ENCODE data around the gene TNFAIP8L1. TPM values are rescaled to one million over a fixed set of nuclear protein-coding genes. Genes with fewer than 3 reads are reported as not detected.
"Not testable (repeated sequence)": the region's sequence is repeated elsewhere in the genome, so short reads cannot be mapped to it uniquely, and the experiment has no call there.

The TNFAIP8L1 gene
- polyA plus RNA-seq (ENCODE audit: insufficient read length in 10 of 10): 10 to 100 TPM in 6 of 10 donors, 1 to 10 TPM in 4; 8.7 to 13.9 (median 10.8) TPM
- long read RNA-seq, donor 1, partial matches to known transcripts: 0 of 3 reads
- long read RNA-seq, donor 1, other reads (novel, unspliced or antisense): 0 of 3 reads
- long read RNA-seq, donor 2, transcript TNFAIP8L1-201 (2 exons, 3,814 nt): major isoform, 5 of 5 reads
- long read RNA-seq, donor 2, partial matches to known transcripts: 0 of 5 reads
- long read RNA-seq, donor 2, other reads (novel, unspliced or antisense): 0 of 5 reads
- long read RNA-seq, donor 3: 0 reads
- long read RNA-seq, donor 4, partial matches to known transcripts: 0 of 3 reads
- long read RNA-seq, donor 4, other reads (novel, unspliced or antisense): 0 of 3 reads
- long read RNA-seq, donor 5, transcript TNFAIP8L1-201 (2 exons, 3,814 nt): major isoform, 14 of 16 reads
- long read RNA-seq, donor 5, partial matches to known transcripts: 0 of 16 reads
- long read RNA-seq, donor 5, other reads (novel, unspliced or antisense): 0 of 16 reads
- long read RNA-seq, donor 6, transcript TNFAIP8L1-201 (2 exons, 3,814 nt): major isoform, 8 of 138 reads
- long read RNA-seq, donor 6, partial matches to known transcripts: 12 of 138 reads
- long read RNA-seq, donor 6, other reads (novel, unspliced or antisense): 118 of 138 reads
- long read RNA-seq, donor 7, partial matches to known transcripts: 0 of 3 reads
- long read RNA-seq, donor 7, other reads (novel, unspliced or antisense): 0 of 3 reads
- long read RNA-seq, donor 8, transcript TNFAIP8L1-201 (2 exons, 3,814 nt): major isoform, 6 of 78 reads
- long read RNA-seq, donor 8, partial matches to known transcripts: 11 of 78 reads
- long read RNA-seq, donor 8, other reads (novel, unspliced or antisense): 61 of 78 reads
- long read RNA-seq, donor 9: 0 reads

- peak; percentile 94 to 95 (median 95) for DNase-seq
Measured at GRCh38 chr19:4638828-4639530, at the start of gene TNFAIP8L1. TSS of gene TNFAIP8L1 (plus strand) at chr19:4639516. CDS start at chr19:4651870, 12,354 bp downstream.

GRCh38 chr19:4589579-4590410 is 49.5 kb upstream of the TNFAIP8L1 start:
- no peak for DNase-seq

- DNase-seq: no peak
Measured at GRCh38 chr19:4590559-4590958, 48.8 kb upstream of the TNFAIP8L1 start.

- no peak for DNase-seq
Measured at GRCh38 chr19:4591320-4591719, 48.0 kb upstream of the TNFAIP8L1 start.

- DNase-seq: no peak
Measured at GRCh38 chr19:4592445-4592844, 46.9 kb upstream of the TNFAIP8L1 start.

- DNase-seq: no peak
Measured at GRCh38 chr19:4593409-4593851, 45.9 kb upstream of the TNFAIP8L1 start.

GRCh38 chr19:4594201-4594600 is 45.1 kb upstream of the TNFAIP8L1 start:
- DNase-seq: no peak

GRCh38 chr19:4595158-4595557 is 44.2 kb upstream of the TNFAIP8L1 start:
- not testable (repeated sequence) for DNase-seq

- peak in 1 of 3 donors; percentile 54 for DNase-seq
Measured at GRCh38 chr19:4596033-4596904, 43.0 kb upstream of the TNFAIP8L1 start.

GRCh38 chr19:4597278-4597974 is 41.9 kb upstream of the TNFAIP8L1 start:
- DNase-seq: peak in 1 of 3 donors; percentile 37

- peak in 1 of 3 donors; percentile 66 for DNase-seq
Measured at GRCh38 chr19:4597975-4598671, 41.2 kb upstream of the TNFAIP8L1 start.

- DNase-seq: no peak
Measured at GRCh38 chr19:4598712-4599111, 40.6 kb upstream of the TNFAIP8L1 start.

GRCh38 chr19:4600082-4600481 is 39.2 kb upstream of the TNFAIP8L1 start:
- no peak for DNase-seq

GRCh38 chr19:4600893-4601292 is 38.4 kb upstream of the TNFAIP8L1 start:
- DNase-seq: no peak

- no peak for DNase-seq
Measured at GRCh38 chr19:4602173-4602788, 37.0 kb upstream of the TNFAIP8L1 start.

GRCh38 chr19:4602915-4603314 is 36.4 kb upstream of the TNFAIP8L1 start:
- no peak for DNase-seq

GRCh38 chr19:4604912-4605311 is 34.4 kb upstream of the TNFAIP8L1 start:
- no peak for DNase-seq

- no peak for DNase-seq
Measured at GRCh38 chr19:4606181-4606580, 33.1 kb upstream of the TNFAIP8L1 start.

All from muscle of back (tissue), 13 donors.